ENCODE results near the gene TACC2.

DNA sequence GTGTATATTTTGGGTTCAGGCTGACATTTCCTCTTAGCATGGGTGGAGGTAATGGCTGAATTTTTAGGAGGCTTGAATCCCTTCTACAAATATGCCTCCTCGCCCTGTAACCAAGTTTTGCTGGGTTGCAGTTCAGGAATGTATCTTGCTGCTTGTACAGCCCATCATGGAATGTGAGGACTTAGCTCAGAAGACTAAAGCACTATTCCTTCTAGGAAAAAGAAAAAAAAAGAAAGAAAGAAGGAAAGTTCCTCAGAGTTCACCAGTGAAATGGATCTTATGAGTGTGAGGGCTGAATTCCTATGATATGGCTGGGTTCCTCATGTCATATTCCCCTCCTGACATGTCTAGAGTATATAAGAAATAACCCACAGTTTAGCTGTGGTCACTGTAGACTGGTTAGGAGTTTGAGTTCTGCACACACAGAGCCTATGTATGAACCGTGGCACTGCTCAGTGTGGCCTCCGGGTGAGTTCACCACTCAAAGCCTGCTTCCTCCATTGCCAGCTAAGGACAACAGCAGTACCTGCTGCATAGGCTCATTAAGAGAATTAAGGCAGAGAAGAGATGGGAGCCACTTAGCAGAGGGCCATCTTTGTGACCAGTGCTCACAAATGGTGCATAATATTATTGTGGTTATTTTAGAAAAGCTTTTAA, 114.0 kb downstream of the TACC2 start:
- TF ChIP-seq, protein P1, sequence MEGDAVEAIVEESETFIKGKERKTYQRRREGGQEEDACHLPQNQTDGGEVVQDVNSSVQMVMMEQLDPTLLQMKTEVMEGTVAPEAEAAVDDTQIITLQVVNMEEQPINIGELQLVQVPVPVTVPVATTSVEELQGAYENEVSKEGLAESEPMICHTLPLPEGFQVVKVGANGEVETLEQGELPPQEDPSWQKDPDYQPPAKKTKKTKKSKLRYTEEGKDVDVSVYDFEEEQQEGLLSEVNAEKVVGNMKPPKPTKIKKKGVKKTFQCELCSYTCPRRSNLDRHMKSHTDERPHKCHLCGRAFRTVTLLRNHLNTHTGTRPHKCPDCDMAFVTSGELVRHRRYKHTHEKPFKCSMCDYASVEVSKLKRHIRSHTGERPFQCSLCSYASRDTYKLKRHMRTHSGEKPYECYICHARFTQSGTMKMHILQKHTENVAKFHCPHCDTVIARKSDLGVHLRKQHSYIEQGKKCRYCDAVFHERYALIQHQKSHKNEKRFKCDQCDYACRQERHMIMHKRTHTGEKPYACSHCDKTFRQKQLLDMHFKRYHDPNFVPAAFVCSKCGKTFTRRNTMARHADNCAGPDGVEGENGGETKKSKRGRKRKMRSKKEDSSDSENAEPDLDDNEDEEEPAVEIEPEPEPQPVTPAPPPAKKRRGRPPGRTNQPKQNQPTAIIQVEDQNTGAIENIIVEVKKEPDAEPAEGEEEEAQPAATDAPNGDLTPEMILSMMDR (conservative IDR thresholded peaks at IDR 0.05; ENCODE audit: low read depth in 2 of 2): no peak
- TF ChIP-seq EZH2 (IDR thresholded peaks at IDR 0.05; ENCODE audit: low read depth, unreplicated experiment) (no peak), POLR2AphosphoS5 (IDR thresholded peaks at IDR 0.05; ENCODE audit: low read depth) (no peak)
